ENCODE measurements around the gene HADHB.

The HADHB gene

GRCh38 chr2:26241928-26242436 lies 2.8 kb upstream of the HADHB start:
- no peak for DNase-seq (ENCODE audit: low read depth, low spot score)
- TF ChIP-seq, protein P1, sequence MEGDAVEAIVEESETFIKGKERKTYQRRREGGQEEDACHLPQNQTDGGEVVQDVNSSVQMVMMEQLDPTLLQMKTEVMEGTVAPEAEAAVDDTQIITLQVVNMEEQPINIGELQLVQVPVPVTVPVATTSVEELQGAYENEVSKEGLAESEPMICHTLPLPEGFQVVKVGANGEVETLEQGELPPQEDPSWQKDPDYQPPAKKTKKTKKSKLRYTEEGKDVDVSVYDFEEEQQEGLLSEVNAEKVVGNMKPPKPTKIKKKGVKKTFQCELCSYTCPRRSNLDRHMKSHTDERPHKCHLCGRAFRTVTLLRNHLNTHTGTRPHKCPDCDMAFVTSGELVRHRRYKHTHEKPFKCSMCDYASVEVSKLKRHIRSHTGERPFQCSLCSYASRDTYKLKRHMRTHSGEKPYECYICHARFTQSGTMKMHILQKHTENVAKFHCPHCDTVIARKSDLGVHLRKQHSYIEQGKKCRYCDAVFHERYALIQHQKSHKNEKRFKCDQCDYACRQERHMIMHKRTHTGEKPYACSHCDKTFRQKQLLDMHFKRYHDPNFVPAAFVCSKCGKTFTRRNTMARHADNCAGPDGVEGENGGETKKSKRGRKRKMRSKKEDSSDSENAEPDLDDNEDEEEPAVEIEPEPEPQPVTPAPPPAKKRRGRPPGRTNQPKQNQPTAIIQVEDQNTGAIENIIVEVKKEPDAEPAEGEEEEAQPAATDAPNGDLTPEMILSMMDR (IDR thresholded peaks at IDR 0.05; ENCODE audit: low read depth, low read length), result no peak
- no peak overlapping the region for H3K4me3 ChIP-seq (ENCODE audit: low read depth, low read length)
- in situ Hi-C loops (cut with HindIII; ENCODE audit: low sequenced_read_pairs), result no loop called here

- peak overlapping the region; percentile 94 for H3K4me3 ChIP-seq (ENCODE audit: low read depth, low read length)
- TF ChIP-seq, protein P1 (IDR thresholded peaks at IDR 0.05; ENCODE audit: low read depth, low read length), result no peak
- in situ Hi-C loops (cut with HindIII; ENCODE audit: low sequenced_read_pairs), result no loop called here
- DNase-seq (ENCODE audit: low read depth, low spot score), result peak; percentile 50
These were observed 1.1 kb upstream of the HADHB start for GRCh38 chr2:26243470-26244308.

GRCh38 chr2:26245231-26245732 lies 543 bp downstream of the HADHB start:
- H3K4me3 ChIP-seq (ENCODE audit: low read depth, low read length), result peak overlapping the region; percentile 94
- in situ Hi-C loops (cut with HindIII; ENCODE audit: low sequenced_read_pairs), result no loop called here
- no peak for DNase-seq (ENCODE audit: low read depth, low spot score)
- TF ChIP-seq, protein P1 (IDR thresholded peaks at IDR 0.05; ENCODE audit: low read depth, low read length), result no peak

DNA sequence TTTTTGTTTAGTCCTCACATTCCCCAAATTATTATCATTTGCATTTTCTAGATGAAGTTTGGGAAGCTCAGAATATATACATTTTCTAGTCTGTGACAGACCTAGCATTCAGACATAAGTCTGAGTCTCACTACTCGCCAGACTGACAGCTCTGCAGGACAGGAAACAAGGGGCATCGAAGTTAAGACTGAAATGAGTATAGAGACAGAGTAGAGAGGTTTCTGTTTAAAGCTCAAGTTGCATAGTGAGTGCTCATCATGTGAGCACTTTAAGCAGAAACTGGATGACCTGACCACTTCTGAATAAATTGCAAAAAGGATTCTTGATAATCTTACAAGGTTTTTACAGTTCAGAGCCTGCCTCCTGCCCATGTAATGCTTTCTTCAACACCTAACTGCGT lies 1.1 kb downstream of the HADHB start:
- TF ChIP-seq, protein P1 (IDR thresholded peaks at IDR 0.05; ENCODE audit: low read depth, low read length), result no peak
- peak overlapping the region; percentile 94 for H3K4me3 ChIP-seq (ENCODE audit: low read depth, low read length)
- in situ Hi-C loops (cut with HindIII; ENCODE audit: low sequenced_read_pairs), result no loop called here
- DNase-seq (ENCODE audit: low read depth, low spot score), result peak; percentile 9

GRCh38 chr2:26246818-26247217 lies 2.1 kb downstream of the HADHB start:
- TF ChIP-seq, protein P1 (IDR thresholded peaks at IDR 0.05; ENCODE audit: low read depth, low read length), result no peak
- in situ Hi-C loops (cut with HindIII; ENCODE audit: low sequenced_read_pairs), result no loop called here
- no peak for DNase-seq (ENCODE audit: low read depth, low spot score)
- no peak overlapping the region for H3K4me3 ChIP-seq (ENCODE audit: low read depth, low read length)

DNA sequence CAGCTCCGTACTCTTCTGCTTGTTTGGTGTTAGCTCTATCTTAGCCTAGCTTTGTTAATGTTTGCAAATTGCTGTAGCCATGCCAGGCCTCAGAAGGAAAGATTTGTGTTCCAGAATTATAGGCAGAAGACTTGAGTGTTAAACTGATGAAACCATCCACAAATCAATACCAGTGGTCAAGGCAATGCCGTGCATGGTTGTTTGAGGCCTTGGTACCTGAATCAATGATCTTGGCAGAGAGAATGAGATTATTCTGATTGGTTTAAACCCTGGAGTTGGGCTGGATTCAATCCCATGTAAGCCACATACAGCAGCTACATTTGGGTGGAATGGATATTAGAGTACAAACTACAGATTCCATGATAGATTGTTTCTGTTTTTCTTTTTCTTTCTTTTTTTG lies 4.9 kb downstream of the HADHB start:
- H3K4me3 ChIP-seq (ENCODE audit: low read depth, low read length), result no peak overlapping the region
- TF ChIP-seq, protein P1 (IDR thresholded peaks at IDR 0.05; ENCODE audit: low read depth, low read length), result no peak
- DNase-seq (ENCODE audit: low read depth, low spot score), result no peak
- in situ Hi-C loops (cut with HindIII; ENCODE audit: low sequenced_read_pairs), result no loop called here
